GM10266 (cell line): Measurements from ENCODE around the gene MED12L.

Experiments used
- DNase-seq: peaks from one replicate; pipeline ENCODE4 v3.0.0; 2012; ENCODE audit errors: extremely low spot score
- CTCF ChIP-seq: IDR thresholded peaks from 2 replicates; pipeline ENCODE4 v1.5.1; 2012; ENCODE audit warnings: mild to moderate bottlenecking, low read depth; ENCODE audit not compliant: control insufficient read depth, insufficient read depth; ENCODE audit errors: missing control alignments

The MED12L gene

DNA sequence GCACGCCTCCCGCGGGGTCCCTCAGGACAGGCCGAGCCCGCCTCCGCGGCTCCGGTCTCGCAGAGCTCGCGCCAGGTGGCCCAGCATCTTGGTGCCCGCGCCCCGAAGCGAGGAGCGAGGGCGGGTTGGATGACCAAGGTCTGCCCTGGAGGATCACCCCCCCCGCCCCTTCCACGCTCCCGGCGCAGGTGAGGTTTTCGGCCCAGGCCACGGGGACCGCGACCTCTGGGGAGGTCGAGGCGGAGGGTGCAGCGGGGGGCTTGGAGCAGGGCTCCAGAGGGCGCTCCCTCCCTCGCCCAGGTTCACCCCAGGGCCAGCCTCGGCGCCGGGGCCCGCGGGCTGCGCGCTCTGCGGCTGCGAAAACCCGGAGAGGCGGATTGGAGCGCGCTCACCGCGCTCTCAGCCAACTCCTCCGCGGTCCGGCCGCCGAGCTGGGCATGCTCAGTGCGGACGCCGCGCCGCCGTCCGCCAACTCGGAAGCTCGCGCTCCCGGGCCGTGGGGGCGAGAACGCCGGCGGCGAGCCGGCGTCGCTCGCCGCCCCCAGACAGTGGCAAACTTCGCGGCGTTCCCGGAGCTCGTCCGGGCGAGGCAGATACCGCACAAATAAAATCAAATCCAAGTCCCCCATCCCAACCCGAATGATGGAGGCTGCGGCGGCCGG, at the start of gene MED12L:
MED12L (plus strand) TSS at position 438 of the 662 bp plus-strand sequence. CDS start 1,263 bp downstream, outside the sequence.
- DNase-seq, result peak; percentile 90
- peak; percentile 5 for TF ChIP-seq CTCF

- DNase-seq, result no peak
- no peak for TF ChIP-seq CTCF
These were observed 47.6 kb upstream of the MED12L start for GRCh38 chr3:151037746-151038477.

DNA sequence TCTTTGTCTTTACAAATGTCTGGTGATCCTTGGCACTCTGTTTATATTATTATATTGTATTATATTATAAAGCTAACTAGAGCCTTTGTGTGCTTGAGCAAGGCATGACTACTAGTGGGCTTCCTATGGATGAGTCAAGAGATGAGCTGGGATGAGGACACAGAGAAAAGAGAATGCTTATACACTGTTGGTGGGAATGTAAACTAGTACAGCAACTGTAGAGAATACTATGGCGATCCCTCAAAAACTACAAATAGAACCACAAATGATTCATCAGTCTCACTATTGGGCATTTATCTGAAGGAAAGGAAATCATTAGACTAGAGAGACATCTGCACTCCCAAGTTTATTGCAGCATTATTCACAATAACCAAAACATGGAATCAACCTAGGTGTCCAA, 40.8 kb upstream of the MED12L start:
- no peak for DNase-seq
- no peak for TF ChIP-seq CTCF

GRCh38 chr3:151047636-151048035, 37.8 kb upstream of the MED12L start:
- no peak for TF ChIP-seq CTCF
- no peak for DNase-seq

- TF ChIP-seq CTCF, result no peak
- DNase-seq, result no peak
These were observed 33.9 kb upstream of the MED12L start for GRCh38 chr3:151051533-151051932.

- no peak for TF ChIP-seq CTCF
- DNase-seq, result no peak
These were observed 33.1 kb upstream of the MED12L start for GRCh38 chr3:151052346-151052745.

GRCh38 chr3:151052756-151053155, 32.7 kb upstream of the MED12L start:
- no peak for DNase-seq
- TF ChIP-seq CTCF, result no peak
